NCI-H146 (cell line): ENCODE data around the gene ZNF263.

Source experiments
- DNase-seq: peaks from one replicate; lab custom pipeline; 2025; lab: John Stamatoyannopoulos, UW

The ZNF263 gene

DNA sequence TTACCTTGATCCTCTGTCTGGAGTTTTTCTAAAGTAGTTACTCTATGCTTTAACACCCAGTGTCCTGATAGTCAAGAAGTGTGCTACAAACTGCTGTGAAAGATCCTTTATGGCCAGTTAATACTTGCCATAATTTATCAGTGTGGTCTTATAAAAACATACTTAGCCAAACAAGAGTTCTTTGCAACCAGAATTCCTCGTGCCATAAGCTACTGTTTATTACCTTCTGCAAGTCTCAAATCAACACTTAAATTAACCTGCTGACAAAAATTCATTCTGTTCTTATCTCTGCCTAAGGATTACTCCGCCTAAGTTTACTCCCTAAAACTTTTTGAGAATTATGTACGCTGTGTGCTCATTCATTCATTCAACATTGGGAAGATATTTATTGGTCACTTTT is 44.8 kb downstream of the ZNF263 start:
- no peak for DNase-seq

DNA sequence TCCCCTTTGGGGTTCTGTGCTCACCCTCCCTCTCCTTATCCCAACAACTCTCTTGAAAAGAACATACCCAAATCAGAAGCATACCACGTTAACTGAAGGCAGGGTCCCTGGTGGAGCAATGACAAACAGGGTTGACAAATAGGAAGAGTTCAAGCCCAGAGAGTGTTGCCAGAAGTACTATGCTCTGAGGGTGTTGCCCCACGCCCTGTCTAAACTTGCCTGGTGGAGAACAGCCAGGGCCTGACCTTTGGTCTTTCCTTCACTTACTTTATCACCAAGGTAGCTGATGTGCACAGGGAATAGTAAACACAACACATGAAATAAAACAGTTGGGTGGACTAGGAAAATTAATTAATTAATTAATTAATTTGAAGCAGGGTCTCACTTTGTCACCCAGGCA is 45.4 kb downstream of the ZNF263 start:
- no peak for DNase-seq
